NB4 (cell line): Measurements from ENCODE around the gene USP46.

Source experiments
- MYC ChIP-seq: IDR thresholded peaks from 2 replicates; pipeline ENCODE4 v1.6.1; 2011; ENCODE audit warnings: low read depth, low read length
- POLR2A ChIP-seq: IDR thresholded peaks from 2 replicates; pipeline ENCODE4 v1.6.1; 2011; ENCODE audit warnings: mild to moderate bottlenecking; ENCODE audit not compliant: insufficient read length; ENCODE audit errors: extremely low read depth
- TF ChIP-seq, protein P1 (sequence below): IDR thresholded peaks from one replicate; pipeline ENCODE4 v1.5.1; 2012; ENCODE audit warnings: low read depth, low read length
- TF ChIP-seq, protein P2 (sequence below): IDR thresholded peaks from 2 replicates; pipeline ENCODE4 v1.6.1; 2011; ENCODE audit warnings: low read depth, low read length

DNA sequence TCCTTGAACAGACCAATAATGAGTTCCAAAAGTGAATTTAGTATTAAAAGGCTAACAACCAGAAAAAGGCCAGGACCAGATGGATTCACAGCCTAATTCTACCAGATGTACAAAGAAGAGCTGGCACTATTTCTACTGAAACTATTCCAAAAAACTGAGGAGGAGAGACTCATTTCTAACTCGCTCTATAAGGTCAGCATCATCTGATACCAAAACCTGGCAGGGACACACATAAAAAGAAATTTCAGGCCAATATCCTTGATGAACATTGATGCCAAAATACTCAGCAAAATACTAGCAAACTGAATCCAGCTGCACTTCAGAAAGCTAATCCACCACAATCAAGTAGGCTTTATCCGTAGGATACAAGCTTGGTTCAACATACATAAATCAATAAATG, 35.8 kb upstream of the USP46 start:
- no peak for TF ChIP-seq POLR2A
- TF ChIP-seq, protein P1, sequence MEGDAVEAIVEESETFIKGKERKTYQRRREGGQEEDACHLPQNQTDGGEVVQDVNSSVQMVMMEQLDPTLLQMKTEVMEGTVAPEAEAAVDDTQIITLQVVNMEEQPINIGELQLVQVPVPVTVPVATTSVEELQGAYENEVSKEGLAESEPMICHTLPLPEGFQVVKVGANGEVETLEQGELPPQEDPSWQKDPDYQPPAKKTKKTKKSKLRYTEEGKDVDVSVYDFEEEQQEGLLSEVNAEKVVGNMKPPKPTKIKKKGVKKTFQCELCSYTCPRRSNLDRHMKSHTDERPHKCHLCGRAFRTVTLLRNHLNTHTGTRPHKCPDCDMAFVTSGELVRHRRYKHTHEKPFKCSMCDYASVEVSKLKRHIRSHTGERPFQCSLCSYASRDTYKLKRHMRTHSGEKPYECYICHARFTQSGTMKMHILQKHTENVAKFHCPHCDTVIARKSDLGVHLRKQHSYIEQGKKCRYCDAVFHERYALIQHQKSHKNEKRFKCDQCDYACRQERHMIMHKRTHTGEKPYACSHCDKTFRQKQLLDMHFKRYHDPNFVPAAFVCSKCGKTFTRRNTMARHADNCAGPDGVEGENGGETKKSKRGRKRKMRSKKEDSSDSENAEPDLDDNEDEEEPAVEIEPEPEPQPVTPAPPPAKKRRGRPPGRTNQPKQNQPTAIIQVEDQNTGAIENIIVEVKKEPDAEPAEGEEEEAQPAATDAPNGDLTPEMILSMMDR: no peak
- TF ChIP-seq, protein P2, sequence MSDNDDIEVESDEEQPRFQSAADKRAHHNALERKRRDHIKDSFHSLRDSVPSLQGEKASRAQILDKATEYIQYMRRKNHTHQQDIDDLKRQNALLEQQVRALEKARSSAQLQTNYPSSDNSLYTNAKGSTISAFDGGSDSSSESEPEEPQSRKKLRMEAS: no peak
- no peak for TF ChIP-seq MYC
